Cardiac fibroblast (primary cell): ENCODE measurements around the gene IGSF6.

Source experiments
- DNase-seq, 2 donors: peaks; one replicate each; pipeline versions ENCODE4 v3.0.0 to v3.0.0-alpha.2; 2010; ENCODE audit warnings: low read depth in 2 of 2
- H3K4me3 ChIP-seq, 2 donors: replicated peaks in 1 of 2; 1 replicate in 1 of 2; 2 replicates in 1 of 2; pipeline ENCODE4 v1.5.1; 2011; ENCODE audit warnings: low read depth in 2 of 2, low read length in 2 of 2, mild to moderate bottlenecking in 2 of 2, moderate library complexity in 1 of 2
- CTCF ChIP-seq: IDR thresholded peaks from one replicate; pipeline ENCODE4 v1.5.1; 2011; ENCODE audit warnings: low read depth, mild to moderate bottlenecking, low read length, inconsistent platforms

IGSF6 gene

GRCh38 chr16:21645261-21645721 is 7.1 kb downstream of the IGSF6 start:
- TF ChIP-seq CTCF: no peak
- peak overlapping the region; percentile 1 to 32 for H3K4me3 ChIP-seq
- DNase-seq: peak; percentile 45 to 59

- DNase-seq: no peak
- no peak overlapping the region for H3K4me3 ChIP-seq
These were observed 7.7 kb downstream of the IGSF6 start for GRCh38 chr16:21644674-21645073.

GRCh38 chr16:21643785-21644184 is 8.6 kb downstream of the IGSF6 start:
- H3K4me3 ChIP-seq: no peak overlapping the region
- no peak for TF ChIP-seq CTCF
- DNase-seq: no peak

More at GRCh38 chr16:21644674-21645073, 7.7 kb downstream of the IGSF6 start:
- TF ChIP-seq CTCF: no peak

- no peak overlapping the region for H3K4me3 ChIP-seq
- TF ChIP-seq CTCF: no peak
- no peak for DNase-seq
These were observed 9.5 kb downstream of the IGSF6 start for GRCh38 chr16:21642861-21643260.

- H3K4me3 ChIP-seq: no peak overlapping the region
- TF ChIP-seq CTCF: no peak
- DNase-seq: no peak
These were observed 10.5 kb downstream of the IGSF6 start for GRCh38 chr16:21641916-21642315.

GRCh38 chr16:21639493-21639892 is 12.9 kb downstream of the IGSF6 start:
- no peak for DNase-seq
- no peak overlapping the region for H3K4me3 ChIP-seq
- no peak for TF ChIP-seq CTCF

GRCh38 chr16:21638573-21638975 is 13.8 kb downstream of the IGSF6 start:
- H3K4me3 ChIP-seq: no peak overlapping the region
- peak; percentile 30 to 78 for DNase-seq
- TF ChIP-seq CTCF: no peak
